Stimulated activated CD8-positive, alpha-beta memory T cell treated with anti-CD3 and anti-CD28 coated beads, Interleukin-4, amount 100 ng/mL, for 48 hours (primary cell): ENCODE results near the gene CFAP157.

Experiments used
- DNase-seq: peaks from one replicate; pipeline ENCODE4 v3.0.0-alpha.2; 2020

Gene CFAP157

DNA sequence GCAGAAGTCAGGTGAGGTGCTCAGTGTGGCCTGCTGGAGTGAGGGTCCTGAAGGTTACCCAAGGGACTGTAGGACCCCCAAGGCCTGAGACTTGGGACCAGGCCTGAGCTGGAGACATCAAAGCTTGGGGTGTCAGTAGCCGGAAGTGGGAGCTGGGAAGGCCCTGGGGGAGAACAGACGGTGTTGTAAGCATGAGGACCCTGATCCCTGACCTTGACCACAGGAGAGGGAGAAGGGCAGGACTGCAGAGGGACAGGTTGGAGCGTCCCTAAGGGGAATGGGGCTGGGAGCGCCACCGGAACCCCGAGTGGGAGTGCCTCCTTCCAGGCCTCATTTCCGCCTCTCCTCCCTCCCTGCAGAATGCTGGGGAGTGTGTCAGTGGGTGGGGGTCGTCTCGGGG lies 9.6 kb downstream of the CFAP157 start:
- DNase-seq: no peak

DNA sequence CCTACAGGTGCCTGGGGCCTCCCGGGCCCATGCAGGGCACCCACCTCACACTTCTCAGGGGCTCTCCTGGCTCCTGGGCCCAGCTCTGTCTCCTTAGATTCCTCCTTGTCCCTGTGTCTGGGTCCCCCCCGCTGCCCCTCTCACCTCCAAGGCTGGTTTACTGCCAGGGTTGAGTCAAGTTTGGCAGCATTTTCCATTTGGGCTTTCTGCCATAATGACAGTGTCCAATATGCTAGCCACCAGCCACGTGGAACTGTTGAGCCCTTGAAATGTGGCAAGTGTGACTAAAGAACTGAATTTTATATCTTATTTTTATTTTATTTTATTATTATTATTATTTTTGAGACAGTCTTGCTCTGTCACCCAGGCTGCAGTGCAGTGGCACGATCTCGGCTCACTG lies 11.0 kb downstream of the CFAP157 start:
- no peak for DNase-seq

DNA sequence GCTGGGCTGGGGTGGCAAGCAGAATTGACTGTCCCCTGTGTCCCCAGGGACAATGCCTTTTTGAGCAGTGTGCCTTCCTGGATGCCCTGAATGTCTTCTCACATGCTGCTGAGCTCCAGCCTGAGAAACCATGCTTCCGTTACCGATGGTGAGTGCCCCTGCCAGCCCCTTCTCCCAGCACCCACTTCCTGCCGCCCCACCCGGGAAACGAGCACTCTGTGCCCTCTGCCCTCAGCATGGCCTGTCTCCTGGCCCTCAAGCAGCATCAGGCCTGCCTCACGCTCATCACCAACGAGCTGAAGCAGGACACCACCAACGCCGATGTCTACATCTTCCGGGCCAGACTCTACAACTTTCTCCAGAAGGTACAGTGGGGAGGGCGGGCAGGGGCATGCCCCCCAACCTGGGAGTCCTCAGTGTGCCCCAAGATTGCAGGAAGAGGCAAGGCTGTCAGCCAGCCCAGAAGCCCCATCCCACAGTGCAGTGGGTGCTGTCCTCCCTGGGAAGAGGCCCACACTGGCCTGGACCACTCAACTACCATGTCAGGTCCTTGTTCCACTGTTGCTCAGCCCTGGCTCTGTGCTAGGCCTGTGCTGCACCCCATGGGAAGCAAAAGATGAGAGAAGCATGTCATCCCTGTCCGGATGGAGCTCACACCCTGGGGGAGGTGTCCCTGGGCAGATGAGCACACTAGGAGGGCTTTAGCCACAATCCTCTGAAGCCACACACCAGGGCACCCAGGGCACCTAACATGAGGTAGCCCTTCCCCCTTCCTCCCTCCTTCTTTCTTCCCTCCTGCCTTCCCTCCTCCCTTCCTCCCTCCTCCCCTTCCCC lies 13.5 kb downstream of the CFAP157 start:
- peak; percentile 40 for DNase-seq

DNA sequence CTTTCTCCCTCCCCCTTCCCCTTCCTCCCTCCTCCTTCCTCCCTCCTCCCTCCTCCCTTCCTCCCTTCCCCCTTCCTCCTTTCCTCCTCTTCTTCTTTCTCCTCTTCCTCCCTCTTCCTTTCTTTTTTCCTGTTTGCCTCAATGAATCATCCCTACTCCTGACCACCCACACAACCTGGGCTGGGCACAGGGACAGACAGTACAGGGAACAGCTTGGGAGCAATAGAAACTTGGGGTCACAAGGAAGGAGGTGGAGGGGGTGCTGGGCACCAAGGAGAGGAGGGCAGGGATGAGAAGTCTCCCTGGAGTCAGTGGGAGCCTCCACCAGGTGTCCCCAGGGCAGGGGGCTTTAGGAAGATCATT lies 14.1 kb downstream of the CFAP157 start:
- DNase-seq: no peak

DNA sequence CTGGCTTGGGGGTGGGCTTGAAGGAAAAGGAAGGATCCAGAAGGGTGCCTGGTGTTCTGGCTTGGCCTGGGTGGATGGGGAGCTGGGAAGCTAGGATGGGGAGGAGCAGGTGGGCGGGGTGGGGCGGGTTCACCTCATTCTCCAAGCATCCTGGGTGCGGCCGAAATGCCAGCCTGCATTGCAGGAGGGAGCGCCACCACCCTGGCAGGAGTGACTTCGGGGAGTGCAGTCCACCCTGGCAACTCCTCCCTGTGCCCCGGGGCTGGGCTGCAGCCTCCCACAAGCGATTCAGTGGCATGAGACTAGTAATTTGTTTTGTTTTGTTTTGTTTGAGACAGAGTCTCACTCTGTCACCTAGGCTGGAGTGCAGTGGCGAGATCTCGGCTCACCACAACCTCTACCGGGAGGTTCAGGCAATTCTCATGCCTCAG lies 14.6 kb downstream of the CFAP157 start:
- DNase-seq: no peak

DNA sequence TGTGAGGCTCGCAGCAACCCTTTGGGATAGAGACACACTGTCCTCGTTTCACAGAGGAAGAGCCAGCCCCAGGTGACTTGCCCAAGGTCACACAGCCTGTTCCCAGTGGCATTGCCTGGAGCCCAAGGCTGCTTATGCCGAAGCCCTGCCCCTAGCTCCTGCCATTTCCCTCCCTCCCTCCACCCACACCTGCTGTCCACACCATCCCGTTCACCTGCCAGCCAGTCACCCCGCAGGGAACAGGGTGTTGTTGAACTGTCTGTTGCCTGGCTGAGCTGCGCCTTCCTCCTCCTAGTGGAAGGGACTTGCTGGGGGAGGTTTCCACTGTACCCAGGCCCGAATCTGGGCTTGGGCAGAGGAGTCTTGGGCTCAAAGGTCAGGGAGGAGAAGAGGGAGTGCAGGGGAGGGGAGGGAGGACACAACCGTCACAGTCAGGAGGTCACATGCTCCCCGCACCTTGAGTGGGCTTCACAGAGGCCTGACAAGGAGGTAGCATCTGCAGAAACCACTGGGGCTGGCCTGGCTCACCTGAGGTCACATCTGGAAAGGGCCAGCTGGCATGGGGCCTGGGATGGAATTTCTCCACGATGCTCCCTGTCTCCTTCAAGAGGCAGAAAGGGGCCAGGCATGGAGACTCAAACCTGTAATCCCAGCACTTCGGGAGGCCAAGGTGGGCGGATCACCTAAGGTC lies 15.4 kb downstream of the CFAP157 start:
- no peak for DNase-seq

DNA sequence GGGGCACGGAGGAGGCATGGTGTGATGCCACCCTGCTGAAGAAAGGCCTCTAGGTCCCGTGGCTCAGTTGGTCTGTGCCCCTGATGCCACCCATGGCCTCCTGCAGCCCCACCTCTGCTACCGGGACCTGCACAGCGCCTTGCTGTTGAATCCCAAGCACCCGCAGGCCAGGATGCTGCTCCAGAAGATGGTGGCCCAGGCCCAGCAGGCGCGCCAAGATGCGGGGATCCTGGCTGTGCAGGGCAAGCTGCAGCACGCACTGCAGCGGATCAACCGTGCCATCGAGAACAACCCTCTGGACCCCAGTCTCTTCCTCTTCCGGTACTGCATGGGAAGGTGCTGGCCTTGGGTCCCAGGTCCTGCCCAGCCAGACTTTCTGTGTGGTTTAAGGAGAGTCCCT lies 16.2 kb downstream of the CFAP157 start:
- DNase-seq: no peak

DNA sequence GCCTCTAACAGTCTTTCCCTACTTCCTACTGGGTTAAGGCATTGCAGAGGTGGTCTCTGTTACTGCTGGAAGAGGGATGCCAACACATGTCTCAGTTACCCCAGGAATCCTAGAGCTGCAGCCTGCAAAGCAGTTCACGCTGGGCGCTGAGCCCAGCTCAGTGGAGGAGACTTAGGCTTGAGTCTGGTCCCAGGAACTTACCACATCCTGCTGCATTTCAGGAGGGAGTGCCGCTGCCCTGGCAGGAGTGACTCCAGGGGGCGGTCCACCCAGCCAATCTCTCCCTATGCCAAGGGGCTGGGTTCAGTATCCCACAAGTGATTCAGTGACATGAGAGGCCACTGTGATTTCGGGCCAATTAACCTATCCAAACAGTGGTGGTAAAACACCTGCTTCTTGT lies 16.7 kb downstream of the CFAP157 start:
- DNase-seq: no peak

DNA sequence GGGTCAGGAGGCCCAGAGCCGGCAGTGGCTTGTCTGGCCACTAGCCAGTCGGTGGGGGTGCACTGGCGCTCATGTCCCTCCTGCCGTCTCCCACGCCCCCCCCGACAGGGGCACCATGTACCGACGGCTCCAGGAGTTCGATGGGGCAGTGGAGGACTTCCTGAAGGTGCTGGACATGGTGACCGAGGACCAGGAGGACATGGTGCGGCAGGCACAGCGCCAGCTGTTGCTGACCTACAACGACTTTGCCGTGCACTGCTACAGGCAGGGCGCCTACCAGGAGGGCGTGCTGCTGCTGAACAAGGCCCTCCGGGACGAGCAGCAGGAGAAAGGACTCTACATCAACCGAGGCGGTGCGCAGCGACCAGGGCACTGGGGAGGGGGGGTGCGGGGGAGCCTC lies 17.2 kb downstream of the CFAP157 start:
- no peak for DNase-seq

DNA sequence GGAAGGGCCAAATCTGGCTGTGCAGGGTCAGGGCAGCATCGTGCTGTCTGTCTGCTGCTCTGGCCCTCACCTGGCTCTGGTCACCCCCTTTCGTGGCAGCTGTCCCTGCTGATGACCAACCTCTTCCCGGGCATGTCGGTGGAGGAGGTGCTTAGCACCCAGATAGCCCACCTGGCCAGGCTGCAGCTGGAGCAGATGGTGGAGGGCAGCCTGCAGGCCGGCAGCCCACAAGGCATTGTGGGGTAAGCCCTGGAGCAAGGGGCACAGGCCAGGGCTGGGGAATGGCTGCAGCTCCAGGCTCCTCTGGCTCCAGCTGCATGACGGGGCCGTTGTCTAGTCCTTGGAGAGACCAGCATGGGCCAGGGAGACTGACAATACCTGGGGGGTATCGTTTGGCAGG lies 20.1 kb downstream of the CFAP157 start:
- DNase-seq: no peak

DNA sequence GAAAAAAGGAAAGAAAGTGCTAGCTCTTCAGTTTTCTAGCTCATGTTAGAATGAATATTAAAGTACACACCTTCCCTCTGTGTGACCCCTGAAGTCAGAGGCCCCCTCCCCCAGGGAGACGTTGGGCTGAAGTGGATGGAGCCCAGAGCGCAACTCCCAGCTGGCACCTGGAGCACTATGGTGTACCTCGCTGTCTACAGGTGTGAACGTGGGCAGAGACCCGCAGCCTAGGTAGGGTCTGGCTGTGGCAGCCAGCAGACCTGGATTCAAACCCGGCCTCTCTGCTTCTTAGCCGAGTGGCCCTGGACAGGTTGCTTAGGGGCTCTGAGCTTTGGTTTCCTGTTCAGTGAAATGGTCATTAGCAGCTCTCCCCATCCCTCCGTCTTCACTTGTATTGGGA lies 22.0 kb downstream of the CFAP157 start:
- DNase-seq: no peak

DNA sequence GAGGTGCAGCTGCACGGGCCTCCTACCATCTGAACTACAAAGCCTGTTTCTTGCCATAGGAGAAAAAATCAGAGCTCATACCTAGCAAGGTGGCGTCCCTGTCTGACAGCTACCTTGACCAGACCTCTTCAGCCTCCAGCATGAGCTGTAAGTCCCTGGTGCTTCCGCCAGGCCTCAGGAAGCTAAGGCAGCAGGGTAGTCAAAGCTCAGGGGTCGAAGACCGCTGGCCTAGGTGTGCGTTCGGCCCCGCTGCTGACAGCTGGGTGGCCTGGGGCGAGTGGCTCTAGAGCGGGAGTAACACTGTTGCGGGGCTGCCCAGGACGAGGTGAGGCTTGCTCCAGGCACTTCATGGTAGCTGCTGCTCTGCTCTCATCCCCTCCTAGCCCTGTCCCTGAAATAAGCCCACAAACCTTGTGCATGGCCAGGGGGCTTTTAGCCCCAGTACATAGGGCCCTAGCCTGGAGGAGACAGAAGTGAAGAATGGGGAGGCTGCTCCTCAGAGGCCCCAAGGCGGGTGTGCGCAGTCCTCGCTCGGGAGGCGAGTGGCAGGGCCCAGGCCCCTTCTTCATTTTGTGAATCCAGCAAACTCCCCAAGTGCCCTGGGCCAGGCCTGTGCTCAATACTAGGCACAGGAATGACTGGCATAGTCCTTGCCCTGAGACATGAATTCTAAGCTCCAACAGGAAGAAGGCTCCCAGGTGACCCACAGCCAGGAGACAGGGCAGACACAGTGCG lies 22.9 kb downstream of the CFAP157 start:
- no peak for DNase-seq

DNA sequence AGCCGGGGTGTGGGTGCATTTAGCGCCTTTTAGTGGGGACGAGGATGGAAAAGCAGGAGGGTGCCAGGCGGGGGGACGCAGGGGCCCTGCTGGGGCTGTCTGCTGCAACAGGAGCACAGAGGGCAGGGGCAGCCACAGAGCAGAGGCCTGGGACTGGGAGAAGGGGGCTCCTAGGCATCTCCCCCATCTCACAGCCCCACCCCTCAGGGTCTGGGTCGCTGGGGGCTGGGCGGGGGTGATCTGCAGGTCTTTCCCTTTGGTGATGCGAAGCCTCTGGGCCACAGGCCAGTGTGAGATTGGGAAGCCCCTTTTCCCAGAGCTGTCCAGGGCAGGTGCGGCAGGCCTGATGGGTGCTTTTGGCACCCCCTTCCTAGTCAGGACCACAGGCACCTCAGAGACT lies 23.5 kb downstream of the CFAP157 start:
- no peak for DNase-seq

DNA sequence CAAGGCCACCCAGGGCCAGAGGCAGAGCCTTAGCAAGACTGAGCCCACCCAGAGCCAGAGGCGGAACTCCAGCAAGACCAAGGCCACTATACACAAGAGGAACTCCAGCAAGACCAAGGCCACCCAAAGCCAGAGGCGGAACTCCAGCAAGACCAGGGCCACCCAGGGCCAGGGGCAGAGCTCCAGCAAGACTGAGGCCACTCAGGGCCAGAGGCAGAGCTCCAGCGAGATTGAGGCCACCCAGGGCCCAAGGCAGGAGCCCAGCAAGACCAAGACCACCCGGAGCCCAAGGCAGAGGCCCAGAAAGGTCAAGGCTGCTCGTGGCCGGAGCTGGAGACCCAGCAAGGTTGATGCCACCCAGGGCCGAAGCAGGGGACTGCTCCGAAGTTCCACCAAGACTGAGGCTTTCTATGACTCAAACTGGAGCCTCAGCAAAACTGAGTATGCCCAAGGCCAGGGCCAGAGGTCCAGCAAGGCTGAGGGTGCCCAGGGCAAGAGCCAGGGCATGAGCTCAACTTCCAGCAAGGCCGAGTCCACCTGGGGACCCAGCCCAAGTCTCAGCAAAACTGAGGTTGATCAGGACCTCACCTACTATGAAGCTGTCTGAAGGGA lies 24.1 kb downstream of the CFAP157 start:
- no peak for DNase-seq

DNA sequence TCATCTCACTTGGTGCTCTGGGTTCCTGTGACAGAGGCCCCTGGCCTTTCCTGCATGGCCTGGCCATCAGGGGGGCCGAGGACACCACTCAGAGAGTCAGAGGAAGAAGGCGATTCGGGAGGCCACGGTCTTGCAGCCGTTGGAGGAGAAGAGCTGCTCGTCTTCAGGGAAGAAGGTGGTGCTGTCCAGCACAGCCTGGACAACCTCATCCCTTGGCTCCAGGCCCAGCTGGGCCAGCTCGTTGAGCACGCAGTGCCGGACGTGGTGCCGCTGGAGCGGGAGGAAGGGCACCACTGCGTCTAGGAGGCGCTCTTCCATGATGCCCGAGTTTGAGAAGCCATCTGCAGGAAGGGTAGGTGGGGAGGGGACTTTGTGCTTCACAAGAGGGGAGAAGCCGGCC lies 25.1 kb downstream of the CFAP157 start:
- DNase-seq: no peak

DNA sequence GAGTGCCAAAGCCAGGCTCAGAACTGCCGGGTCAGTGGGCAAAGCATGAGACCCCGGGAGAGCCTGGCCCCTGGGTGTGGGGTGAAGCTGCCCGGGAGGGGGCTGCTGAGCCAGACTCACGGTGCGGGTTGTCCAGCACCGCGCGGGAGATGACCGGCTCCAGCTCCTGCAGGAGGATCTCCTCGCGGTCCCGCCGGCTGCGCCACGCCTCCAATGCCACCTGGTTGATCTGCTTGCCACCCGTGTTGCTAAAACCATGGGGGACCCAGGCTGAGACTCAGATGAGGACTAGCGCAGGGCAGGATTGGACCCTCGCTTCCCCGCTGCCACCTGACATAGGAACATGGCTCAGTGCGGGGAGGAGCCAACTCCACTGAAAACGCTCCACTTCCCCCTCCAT lies 25.7 kb downstream of the CFAP157 start:
- DNase-seq: no peak

DNA sequence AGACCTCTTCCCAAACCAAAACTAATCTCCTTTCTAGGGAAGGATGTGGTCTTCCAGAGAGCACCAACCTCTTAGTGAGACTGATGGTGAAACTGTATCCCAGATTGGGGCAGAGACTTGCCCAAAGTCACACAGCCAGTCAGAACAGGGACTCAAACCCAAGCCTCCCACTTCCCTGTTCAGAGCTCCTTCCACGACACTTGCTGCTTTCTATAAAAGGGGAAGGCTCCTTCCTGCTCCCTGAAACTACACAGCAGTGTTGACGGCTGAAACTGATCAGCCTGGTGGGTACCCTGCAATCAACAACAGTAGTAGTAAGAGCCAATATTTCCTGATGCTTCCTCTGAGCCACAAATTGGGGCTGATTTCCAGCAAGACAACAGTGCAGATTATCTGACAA lies 26.8 kb downstream of the CFAP157 start:
- no peak for DNase-seq

DNA sequence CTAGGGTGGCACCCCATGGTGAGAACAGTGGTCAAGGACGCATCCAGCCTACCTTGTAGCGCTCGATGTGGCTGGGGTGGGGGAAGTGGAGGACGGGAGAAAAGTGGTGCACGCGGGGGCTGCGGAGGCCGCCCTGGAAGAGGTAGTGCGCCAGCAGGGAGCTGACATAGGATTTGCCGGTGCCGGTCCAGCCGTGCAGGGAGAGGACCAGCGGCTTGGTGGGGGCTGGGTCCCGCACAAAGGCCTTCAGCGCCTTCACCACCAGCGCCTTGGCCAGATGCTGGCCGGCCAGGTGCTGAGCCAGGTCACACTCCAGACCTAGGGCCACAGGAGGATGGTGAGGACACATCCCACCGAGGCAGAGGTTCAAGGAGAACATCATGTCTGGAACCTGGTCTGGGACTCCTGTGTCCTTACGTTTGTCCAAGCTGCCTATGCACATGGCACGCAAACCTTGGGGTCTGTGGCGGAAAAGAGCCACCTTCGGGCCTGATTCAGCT lies 27.5 kb downstream of the CFAP157 start:
- DNase-seq: no peak

DNA sequence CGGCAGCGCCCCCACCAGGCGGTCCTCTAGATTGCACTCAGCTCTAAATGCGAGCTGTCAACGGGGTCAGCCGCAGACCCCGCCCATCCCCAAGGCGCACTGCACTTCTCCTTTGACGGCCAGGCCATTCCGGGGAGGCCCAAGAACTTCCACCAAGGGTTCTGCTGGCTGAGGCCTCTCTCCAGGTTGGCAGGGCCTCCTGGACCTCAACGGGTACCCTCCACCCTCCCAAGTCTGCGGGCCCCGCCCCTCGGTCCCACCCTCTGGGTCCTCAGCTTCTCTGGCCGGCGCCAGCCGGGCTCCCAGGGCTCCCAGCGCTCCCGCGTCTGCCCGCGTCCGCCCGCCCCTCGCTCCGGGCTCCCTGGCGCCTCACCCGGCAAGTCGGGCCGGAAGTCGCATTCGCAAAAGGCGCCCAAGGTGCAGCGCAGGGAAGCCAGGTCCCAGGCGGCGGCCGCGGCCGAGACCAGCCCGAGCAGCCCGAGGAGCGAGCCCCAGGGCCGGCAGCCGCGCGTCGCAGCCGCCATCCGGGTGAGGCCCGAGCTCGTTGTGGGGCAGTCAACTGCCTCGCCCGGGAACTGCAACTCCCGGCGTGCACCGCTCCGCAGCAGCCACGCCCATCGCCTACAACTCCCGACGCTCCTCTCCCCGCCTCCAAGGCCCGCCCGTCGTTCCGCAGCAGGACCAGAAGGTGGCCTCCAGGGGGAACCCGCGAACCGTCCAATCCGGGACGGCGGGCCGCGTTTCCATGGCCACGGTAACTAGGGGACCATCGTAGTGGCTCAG lies 28.1 kb downstream of the CFAP157 start, which contains the start of gene TOR2A:
Gene TOR2A, minus strand, starts transcription at position 548 of the 783 bp plus-strand sequence. Its CDS starts 24 bp downstream, at position 524.
- peak; percentile 99 for DNase-seq

DNA sequence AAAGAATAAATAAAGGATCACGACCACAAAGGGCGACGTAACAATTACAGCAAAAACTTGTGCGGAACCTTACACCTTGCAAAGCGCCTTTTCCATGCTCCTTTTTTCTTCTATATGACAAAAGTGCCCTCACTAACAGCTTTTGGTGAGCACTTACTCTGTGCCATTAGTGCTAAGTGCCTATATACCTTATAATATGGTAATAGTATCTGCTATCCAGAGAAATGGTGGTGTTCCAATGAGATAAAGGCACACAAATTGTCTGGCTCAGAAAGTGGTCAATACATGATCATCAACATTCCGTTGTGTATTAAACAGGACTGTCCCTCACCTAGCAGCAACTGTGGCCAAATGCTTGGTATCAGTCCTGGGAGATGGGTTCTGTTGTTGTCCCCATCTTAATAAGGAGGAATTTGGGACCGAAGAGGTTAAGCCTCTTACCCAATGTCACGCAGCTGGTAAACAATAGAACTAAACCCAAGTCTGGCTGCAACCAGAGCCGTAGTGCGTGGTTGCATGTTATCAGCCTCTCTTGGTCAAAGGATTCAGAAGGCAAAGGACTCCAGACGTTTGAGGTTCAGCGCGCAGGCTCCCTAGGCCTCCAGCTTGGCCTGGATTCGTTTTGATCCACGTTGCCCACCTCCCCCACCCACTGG lies 28.9 kb downstream of the CFAP157 start:
- no peak for DNase-seq

DNA sequence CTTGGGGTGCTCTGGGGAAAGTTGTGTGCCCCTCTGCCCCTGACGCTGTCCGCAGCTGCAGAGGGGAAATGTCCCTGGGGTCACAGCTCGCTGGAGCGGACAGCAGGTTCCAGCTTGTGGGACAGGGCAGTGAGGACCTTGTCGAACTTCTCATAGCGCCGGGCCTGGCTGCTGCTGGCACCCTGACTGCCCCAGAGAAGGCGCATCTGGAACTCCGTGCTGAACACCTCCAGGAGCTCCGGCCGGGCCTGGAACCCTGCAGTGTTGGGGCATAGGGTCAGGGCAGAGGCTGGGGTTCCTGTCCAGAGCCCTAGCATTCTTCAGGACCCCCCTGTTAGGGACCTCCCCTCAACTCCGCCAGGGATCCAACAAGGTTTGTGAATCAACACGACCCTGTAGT lies 31.9 kb downstream of the CFAP157 start:
- DNase-seq: no peak
